Right atrium auricular region (tissue), 2 donors: Measurements from ENCODE around the gene RBP5. TPM values are rescaled to one million over a fixed set of nuclear protein-coding genes. Genes with fewer than 3 reads are reported as not detected.

Source experiments
- DNase-seq: peaks from one replicate; pipeline ENCODE4 v3.0.0-alpha.2; 2019; ENCODE audit warnings: low spot score
- H3K27ac ChIP-seq, 2 donors: fragments of 200-600 bp; sonication (generic); 1 replicate in 1 of 2; 2 replicates in 1 of 2; pipeline ENCODE4 v1.5.1; 2016 to 2019
- H3K27me3 ChIP-seq, 2 donors: fragments of 200-600 bp; sonication (generic); one replicate each; pipeline versions ENCODE4 v1.5.1 to v1.6.0; 2017 to 2019
- H3K36me3 ChIP-seq: fragments of 200-600 bp; sonication (generic); one replicate; pipeline ENCODE4 v1.5.1; 2016
- H3K4me1 ChIP-seq, 2 donors: fragments of 200-600 bp; sonication (generic); one replicate each; pipeline versions ENCODE4 v1.5.1 to v1.6.0; 2017 to 2019
- H3K4me3 ChIP-seq, 2 donors: fragments of 200-600 bp; sonication (generic); 1 replicate in 1 of 2; 2 replicates in 1 of 2; pipeline ENCODE4 v1.5.1; 2017 to 2019; ENCODE audit warnings: mild to moderate bottlenecking in 1 of 2, moderate library complexity in 1 of 2
- H3K9me3 ChIP-seq, 2 donors: fragments of 200-600 bp; sonication (generic); one replicate each; pipeline ENCODE4 v1.5.1; 2019
- total RNA-seq, 2 donors: library from RNA; depleted of rRNA; stranded (reverse); fragments of >200 nt; gene quantifications; one replicate each; pipeline ENCODE4 v1.1.0, GENCODE V29; 2016
- TF ChIP-seq, protein P1 (sequence below), 2 donors: fragments of 200-600 bp; sonication (generic); IDR thresholded peaks; one replicate each; pipeline ENCODE4 v1.5.1; 2019; ENCODE audit warnings: antibody characterized with exemption in 2 of 2

The RBP5 gene
- total RNA-seq, 2 donors from 2014 or later: not detected

- H3K27ac ChIP-seq: no peak overlapping the region
- H3K36me3 ChIP-seq: no peaks in the 10 kb centered on the region
- TF ChIP-seq, protein P1, sequence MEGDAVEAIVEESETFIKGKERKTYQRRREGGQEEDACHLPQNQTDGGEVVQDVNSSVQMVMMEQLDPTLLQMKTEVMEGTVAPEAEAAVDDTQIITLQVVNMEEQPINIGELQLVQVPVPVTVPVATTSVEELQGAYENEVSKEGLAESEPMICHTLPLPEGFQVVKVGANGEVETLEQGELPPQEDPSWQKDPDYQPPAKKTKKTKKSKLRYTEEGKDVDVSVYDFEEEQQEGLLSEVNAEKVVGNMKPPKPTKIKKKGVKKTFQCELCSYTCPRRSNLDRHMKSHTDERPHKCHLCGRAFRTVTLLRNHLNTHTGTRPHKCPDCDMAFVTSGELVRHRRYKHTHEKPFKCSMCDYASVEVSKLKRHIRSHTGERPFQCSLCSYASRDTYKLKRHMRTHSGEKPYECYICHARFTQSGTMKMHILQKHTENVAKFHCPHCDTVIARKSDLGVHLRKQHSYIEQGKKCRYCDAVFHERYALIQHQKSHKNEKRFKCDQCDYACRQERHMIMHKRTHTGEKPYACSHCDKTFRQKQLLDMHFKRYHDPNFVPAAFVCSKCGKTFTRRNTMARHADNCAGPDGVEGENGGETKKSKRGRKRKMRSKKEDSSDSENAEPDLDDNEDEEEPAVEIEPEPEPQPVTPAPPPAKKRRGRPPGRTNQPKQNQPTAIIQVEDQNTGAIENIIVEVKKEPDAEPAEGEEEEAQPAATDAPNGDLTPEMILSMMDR (IDR thresholded peaks at IDR 0.05): peak; percentile 32 to 61
- no peak overlapping the region for H3K4me3 ChIP-seq
- H3K9me3 ChIP-seq: no peaks in the 10 kb centered on the region
- no peaks in the 10 kb centered on the region for H3K27me3 ChIP-seq
- DNase-seq: no peak
- no peaks in the 10 kb centered on the region for H3K4me1 ChIP-seq
These were observed 13.5 kb upstream of the RBP5 start for GRCh38 chr12:7142056-7142644.

DNA sequence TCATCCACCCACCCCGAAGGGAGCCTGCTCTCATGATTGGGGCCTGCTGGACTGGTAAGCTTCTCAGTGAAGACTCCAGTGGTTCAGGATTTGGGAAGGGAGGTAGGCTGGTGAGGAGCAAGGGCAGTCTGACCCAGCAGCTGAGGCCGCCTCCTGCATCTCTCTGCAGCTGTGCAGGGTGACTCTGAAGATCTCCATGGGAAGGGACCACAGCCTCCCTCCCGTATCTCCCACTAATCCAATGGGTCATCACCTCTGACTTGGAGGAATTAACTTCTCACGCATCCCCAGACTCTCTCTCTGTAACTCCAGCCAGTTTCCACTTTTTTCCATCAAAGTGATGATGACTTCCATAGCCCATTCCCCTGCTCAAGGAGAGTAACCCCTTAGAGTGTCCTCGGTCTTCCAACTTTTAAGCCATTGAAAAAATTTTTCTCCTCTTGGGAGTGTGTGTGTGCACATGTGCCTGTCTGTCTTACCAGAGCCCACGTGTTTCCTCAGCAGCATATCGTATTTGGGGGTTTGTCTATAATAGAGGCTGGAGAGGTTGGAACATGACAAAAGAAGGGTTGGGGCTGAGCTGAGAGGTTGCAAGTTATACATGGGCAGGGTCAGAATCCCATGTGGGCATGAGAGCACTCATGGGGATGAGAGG is 12.8 kb upstream of the RBP5 start:
- Histone ChIP-seq H3K9me3 (no peaks in the 10 kb centered on the region), H3K36me3 (no peaks in the 10 kb centered on the region), H3K4me1 (no peaks in the 10 kb centered on the region), H3K4me3 (no peak overlapping the region), H3K27me3 (no peaks in the 10 kb centered on the region), H3K27ac (no peak overlapping the region)
- no peak for DNase-seq
- TF ChIP-seq, protein P1 (IDR thresholded peaks at IDR 0.05): no peak

GRCh38 chr12:7139200-7139599 is 10.5 kb upstream of the RBP5 start:
- Histone ChIP-seq H3K4me3 (no peak overlapping the region), H3K36me3 (no peaks in the 10 kb centered on the region), H3K27ac (no peak overlapping the region), H3K27me3 (no peaks in the 10 kb centered on the region), H3K4me1 (no peaks in the 10 kb centered on the region), H3K9me3 (no peaks in the 10 kb centered on the region)
- no peak for DNase-seq
- TF ChIP-seq, protein P1 (IDR thresholded peaks at IDR 0.05): no peak

DNA sequence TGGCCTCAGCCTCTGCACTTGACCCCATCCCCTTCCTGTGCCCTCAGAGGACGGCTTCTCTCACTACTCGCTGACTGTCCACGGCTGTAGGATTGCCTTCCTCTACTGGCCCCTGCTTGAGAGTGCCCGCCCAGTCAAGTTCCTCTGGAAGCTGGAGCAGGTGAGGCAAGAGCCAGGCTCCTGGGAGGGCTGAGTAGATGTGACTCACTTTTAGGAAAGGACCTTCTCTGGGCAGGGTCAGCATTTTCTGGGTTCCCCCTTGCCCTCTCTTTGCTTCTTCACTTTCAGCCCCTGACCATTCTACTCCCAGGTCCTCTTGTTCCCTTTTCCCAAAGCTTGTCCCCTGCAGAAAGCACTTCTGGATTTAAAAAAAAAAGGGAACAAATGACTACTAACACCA is 9.2 kb upstream of the RBP5 start:
- no peaks in the 10 kb centered on the region for H3K27me3 ChIP-seq
- H3K27ac ChIP-seq: no peak overlapping the region
- TF ChIP-seq, protein P1 (IDR thresholded peaks at IDR 0.05): no peak
- no peaks in the 10 kb centered on the region for H3K36me3 ChIP-seq
- H3K4me1 ChIP-seq: no peaks in the 10 kb centered on the region
- H3K4me3 ChIP-seq: no peak overlapping the region
- no peak for DNase-seq
- H3K9me3 ChIP-seq: no peaks in the 10 kb centered on the region

DNA sequence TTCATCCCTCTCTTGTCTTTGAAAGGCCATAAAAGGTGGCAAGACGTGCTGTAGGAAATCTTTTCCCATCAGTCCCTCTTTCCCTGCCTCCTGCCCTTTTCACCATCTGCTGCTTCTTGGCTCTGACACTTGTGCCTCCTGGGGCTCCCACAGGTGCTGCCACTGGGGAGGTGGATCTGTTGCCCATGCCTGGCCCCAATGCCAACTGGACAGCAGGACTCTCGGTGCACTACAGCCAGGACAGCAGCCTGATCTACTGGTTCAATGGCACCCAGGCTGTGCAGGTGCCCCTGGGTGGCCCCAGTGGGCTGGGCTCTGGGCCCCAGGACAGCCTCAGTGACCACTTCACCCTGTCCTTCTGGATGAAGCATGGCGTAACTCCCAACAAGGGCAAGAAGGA is 8.0 kb upstream of the RBP5 start:
- no peak for DNase-seq
- Histone ChIP-seq H3K4me1 (no peaks in the 10 kb centered on the region), H3K36me3 (no peaks in the 10 kb centered on the region), H3K27me3 (no peaks in the 10 kb centered on the region), H3K4me3 (no peak overlapping the region), H3K9me3 (no peaks in the 10 kb centered on the region), H3K27ac (no peak overlapping the region)
- TF ChIP-seq, protein P1 (IDR thresholded peaks at IDR 0.05): no peak

DNA sequence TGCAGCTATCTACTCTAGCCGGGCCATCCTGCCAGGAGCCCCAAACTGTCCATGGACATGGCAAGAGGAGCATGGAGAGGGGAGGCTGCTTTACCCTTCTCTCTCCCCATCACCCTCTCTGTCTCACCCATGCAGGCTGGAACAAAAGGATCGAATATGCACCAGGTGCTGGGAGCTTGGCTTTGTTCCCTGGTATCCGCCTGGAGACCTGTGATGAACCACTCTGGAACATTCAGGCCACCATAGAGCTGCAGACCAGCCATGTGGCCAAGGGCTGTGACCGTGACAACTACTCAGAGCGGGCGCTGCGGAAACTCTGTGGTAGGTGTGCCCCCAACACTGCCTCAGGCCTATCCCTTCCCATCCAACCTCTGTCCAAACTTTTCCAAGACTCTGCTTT is 7.4 kb upstream of the RBP5 start:
- Histone ChIP-seq H3K4me1 (peaks cover 0 to 3% of the 10 kb centered on the region in 2 donors), H3K27me3 (no peaks in the 10 kb centered on the region), H3K4me3 (no peak overlapping the region), H3K9me3 (no peaks in the 10 kb centered on the region), H3K27ac (no peak overlapping the region), H3K36me3 (no peaks in the 10 kb centered on the region)
- DNase-seq: no peak
- TF ChIP-seq, protein P1 (IDR thresholded peaks at IDR 0.05): no peak
